LNCaP clone FGC (cell line): ENCODE measurements around the gene CX3CR1.

Source experiments
- DNase-seq: peaks from one replicate; pipeline ENCODE4 v3.0.0-alpha.2; 2011; ENCODE audit warnings: low read depth
- H3K4me3 ChIP-seq: 2 replicates; pipeline ENCODE4 v1.5.1; 2011; ENCODE audit warnings: mild to moderate bottlenecking, low read depth, low read length, control low read depth
- CTCF ChIP-seq: IDR thresholded peaks from 2 replicates; pipeline ENCODE4 v1.5.1; 2012; ENCODE audit warnings: mild to moderate bottlenecking; ENCODE audit not compliant: control insufficient read depth, insufficient read depth; ENCODE audit errors: extremely low read depth

Gene CX3CR1

GRCh38 chr3:39285332-39285731 lies 5.5 kb upstream of the CX3CR1 start:
- DNase-seq: no peak
- TF ChIP-seq CTCF: no peak
- no peak overlapping the region for H3K4me3 ChIP-seq

- no peak for TF ChIP-seq CTCF
Measured at GRCh38 chr3:39284457-39284881, 4.6 kb upstream of the CX3CR1 start.

GRCh38 chr3:39282057-39282456 lies 2.2 kb upstream of the CX3CR1 start:
- no peak overlapping the region for H3K4me3 ChIP-seq
- no peak for DNase-seq
- TF ChIP-seq CTCF: no peak

More at GRCh38 chr3:39284457-39284881, 4.6 kb upstream of the CX3CR1 start:
- DNase-seq: no peak
- no peak overlapping the region for H3K4me3 ChIP-seq

DNA sequence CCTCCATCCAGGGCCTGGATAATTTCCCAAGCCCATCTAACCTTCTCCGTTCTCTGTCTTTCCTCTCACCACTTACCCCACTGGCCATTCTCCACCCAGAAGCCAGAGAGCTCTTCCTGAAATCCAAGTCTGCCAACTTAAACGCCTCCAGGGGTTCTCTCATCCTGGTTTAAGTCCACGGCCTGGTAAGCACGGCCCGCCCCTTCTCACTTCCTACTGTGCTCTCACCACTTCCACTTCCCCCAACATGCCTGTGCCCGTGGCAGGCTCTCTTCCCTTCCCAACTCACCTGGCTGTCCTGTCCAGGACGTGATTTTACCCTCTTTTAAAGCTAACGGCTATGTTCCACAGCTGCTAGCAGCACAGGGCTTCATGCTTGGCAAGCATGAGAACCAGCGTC lies 1.7 kb upstream of the CX3CR1 start:
- no peak for TF ChIP-seq CTCF
- no peak overlapping the region for H3K4me3 ChIP-seq
- no peak for DNase-seq

DNA sequence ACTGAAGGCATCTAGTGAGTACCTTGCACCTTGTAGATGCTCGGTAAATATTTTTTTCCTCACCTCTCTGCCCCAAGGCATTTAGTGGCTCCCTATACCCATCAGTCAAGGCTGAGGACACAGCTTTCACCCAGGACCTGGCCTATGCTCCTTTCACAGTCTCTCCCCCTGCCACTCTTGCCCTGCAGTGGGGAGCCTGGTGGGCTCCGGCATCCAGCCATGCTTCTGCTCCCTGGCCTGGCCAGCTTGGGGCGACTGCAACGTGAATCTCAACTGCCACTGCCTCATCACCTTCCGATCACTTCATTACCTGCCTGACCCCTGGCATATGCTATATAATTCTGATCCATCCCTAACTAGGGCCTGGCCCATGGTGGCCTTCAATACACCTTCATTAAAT lies 735 bp upstream of the CX3CR1 start:
- no peak for TF ChIP-seq CTCF
- DNase-seq: no peak
- no peak overlapping the region for H3K4me3 ChIP-seq

- TF ChIP-seq CTCF: no peak
- DNase-seq: no peak
- no peak overlapping the region for H3K4me3 ChIP-seq
Measured at GRCh38 chr3:39278616-39278935, 1.3 kb downstream of the CX3CR1 start.

DNA sequence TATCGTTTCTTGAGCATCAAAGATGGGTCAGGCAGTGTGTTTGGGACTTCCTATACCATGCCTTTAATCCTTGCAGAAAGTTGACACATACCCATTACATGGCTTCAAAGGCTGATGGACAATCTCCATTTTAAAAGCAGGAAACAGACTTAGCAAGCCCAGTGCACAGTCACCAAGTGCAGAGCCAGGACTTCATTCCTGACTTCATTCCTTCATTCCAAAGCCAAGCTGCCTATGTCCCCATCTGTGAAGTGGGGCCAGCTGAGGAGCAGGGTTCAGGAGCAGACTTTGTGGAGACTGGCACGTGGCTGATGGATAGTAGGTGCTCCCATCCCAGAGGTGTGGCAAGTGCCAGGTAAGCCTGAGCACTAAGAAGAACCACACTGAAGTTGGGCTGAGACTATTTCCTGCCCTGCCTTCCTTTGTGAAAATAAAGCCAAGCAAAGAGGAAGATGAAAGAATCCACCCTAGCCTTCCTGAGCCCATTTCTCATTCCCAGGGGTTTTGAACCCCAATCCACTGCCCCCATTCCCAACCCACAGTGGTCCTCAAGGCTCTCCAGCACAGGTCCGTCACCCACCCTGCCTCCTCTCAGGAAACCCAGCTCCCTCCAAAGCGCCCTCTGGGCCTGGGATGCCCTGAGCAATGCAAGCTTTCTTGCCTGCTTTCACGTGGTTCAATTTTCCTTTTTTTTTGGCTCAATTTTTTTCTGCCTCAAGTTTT lies 1.8 kb downstream of the CX3CR1 start:
- DNase-seq: no peak
- no peak for TF ChIP-seq CTCF
- no peak overlapping the region for H3K4me3 ChIP-seq
